HL-60 (cell line): ENCODE results near the gene SUGP1.
A peak's percentile ranks its signal among the peaks of the same experiment; 100 is the strongest.

Experiments used
- POLR2AphosphoS5 ChIP-seq: IDR thresholded peaks from 2 replicates; pipeline ENCODE4 v1.6.1; 2012; ENCODE audit warnings: low read depth
- TF ChIP-seq, protein P1 (sequence below): IDR thresholded peaks from one replicate; pipeline ENCODE4 v1.5.1; 2011; ENCODE audit warnings: low read length, control low read depth, inconsistent platforms; ENCODE audit not compliant: insufficient read depth

DNA sequence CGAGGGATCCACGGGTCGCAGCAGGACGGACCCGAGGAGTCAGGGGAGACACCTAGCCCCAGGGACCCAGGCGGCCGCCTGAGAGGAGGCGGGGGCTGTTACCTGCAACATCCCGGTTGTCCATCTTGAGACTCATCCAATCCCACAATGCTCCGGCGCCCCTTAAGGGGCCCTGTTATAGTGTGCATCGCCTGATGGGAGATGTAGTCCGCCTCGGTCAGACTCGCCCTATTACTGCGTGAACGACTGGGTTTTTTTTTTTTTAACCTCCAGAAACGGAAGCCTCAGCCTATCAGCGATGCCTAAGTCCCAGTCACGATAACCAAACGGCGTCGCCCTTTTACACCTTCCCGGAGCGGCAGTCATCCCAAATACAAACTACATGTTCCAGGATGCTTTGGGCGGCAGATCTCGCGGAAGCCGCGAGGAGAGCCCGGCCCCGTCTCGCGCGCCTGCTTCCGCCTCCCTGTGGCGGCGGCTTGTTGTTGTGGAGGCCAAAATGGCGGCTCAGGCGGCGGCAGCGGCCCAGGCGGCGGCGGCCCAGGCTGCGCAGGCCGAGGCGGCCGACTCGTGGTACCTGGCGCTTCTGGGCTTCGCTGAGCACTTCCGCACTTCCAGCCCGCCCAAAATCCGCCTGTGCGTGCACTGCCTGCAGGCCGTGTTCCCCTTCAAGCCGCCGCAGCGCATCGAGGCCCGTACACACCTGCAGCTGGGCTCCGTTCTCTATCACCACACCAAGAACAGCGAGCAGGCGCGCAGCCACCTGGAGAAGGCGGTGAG, at the start of gene SUGP1, which contains the start of gene MAU2:
- TF ChIP-seq POLR2AphosphoS5: peak; percentile 72
- TF ChIP-seq, protein P1, sequence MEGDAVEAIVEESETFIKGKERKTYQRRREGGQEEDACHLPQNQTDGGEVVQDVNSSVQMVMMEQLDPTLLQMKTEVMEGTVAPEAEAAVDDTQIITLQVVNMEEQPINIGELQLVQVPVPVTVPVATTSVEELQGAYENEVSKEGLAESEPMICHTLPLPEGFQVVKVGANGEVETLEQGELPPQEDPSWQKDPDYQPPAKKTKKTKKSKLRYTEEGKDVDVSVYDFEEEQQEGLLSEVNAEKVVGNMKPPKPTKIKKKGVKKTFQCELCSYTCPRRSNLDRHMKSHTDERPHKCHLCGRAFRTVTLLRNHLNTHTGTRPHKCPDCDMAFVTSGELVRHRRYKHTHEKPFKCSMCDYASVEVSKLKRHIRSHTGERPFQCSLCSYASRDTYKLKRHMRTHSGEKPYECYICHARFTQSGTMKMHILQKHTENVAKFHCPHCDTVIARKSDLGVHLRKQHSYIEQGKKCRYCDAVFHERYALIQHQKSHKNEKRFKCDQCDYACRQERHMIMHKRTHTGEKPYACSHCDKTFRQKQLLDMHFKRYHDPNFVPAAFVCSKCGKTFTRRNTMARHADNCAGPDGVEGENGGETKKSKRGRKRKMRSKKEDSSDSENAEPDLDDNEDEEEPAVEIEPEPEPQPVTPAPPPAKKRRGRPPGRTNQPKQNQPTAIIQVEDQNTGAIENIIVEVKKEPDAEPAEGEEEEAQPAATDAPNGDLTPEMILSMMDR: no peak
